Glutamatergic neuron (in vitro differentiated cells): Measurements from ENCODE around the gene NPM3. TPM values are rescaled to one million over a fixed set of nuclear protein-coding genes. Genes with fewer than 3 reads are reported as not detected.

Source experiments
- DNase-seq: peaks from one replicate; pipeline ENCODE4 v3.0.0; 2022
- H3K27ac Mint-ChIP-seq: one replicate; pipeline ENCODE4 v1.8.0; 2020; ENCODE audit warnings: mild to moderate bottlenecking, mixed read lengths, inconsistent platforms; ENCODE audit not compliant: unreplicated experiment
- H3K27me3 Mint-ChIP-seq: one replicate; pipeline ENCODE4 v1.8.0; 2020; ENCODE audit warnings: mild to moderate bottlenecking, moderate library complexity, mixed read lengths, inconsistent platforms; ENCODE audit not compliant: unreplicated experiment
- H3K36me3 Mint-ChIP-seq: one replicate; pipeline ENCODE4 v1.8.0; 2020; ENCODE audit warnings: mild to moderate bottlenecking, mixed read lengths, inconsistent platforms; ENCODE audit not compliant: unreplicated experiment
- H3K4me1 Mint-ChIP-seq: one replicate; pipeline ENCODE4 v1.8.0; 2020; ENCODE audit warnings: mild to moderate bottlenecking, low read depth, mixed read lengths, inconsistent platforms; ENCODE audit not compliant: unreplicated experiment
- H3K4me3 Mint-ChIP-seq: one replicate; pipeline ENCODE4 v1.8.0; 2020; ENCODE audit warnings: mild to moderate bottlenecking, mixed read lengths, inconsistent platforms; ENCODE audit not compliant: unreplicated experiment
- H3K9me3 Mint-ChIP-seq: one replicate; pipeline ENCODE4 v1.8.0; 2020; ENCODE audit warnings: mild to moderate bottlenecking, moderate library complexity, mixed read lengths, inconsistent platforms; ENCODE audit not compliant: unreplicated experiment
- CTCF ChIP-seq: fragments of 200-600 bp; sonication (generic); IDR thresholded peaks from one replicate; pipeline ENCODE4 v1.5.0; 2021; ENCODE audit not compliant: partially characterized antibody, unreplicated experiment
- total RNA-seq: library from RNA; stranded (reverse); fragmentation: NEBNext Ultra II Directional; extraction: Animal tissue kit (Norgen Biotek cat#: 25700); gene quantifications from one replicate; pipeline ENCODE4 v1.2.1, GENCODE V29; 2021; ENCODE audit not compliant: unreplicated experiment

Gene NPM3
- total RNA-seq, 1 donor from 2014 or later, result 18.1 TPM

- Mint-ChIP-seq H3K9me3 (peaks cover 5% of the 10 kb centered on the region), H3K27me3 (peaks cover 12% of the 10 kb centered on the region), H3K4me3 (peak overlapping the region; percentile 86), H3K36me3 (peaks cover 5% of the 10 kb centered on the region), H3K4me1 (peaks cover 26% of the 10 kb centered on the region), H3K27ac (peak overlapping the region; percentile 82)
- DNase-seq, result peak; percentile 82
- no peak for TF ChIP-seq CTCF
These were observed 46.5 kb upstream of the NPM3 start for GRCh38 chr10:101829561-101830315.

GRCh38 chr10:101828766-101829551, 45.7 kb upstream of the NPM3 start:
- Mint-ChIP-seq H3K4me1 (peaks cover 23% of the 10 kb centered on the region), H3K36me3 (peaks cover 5% of the 10 kb centered on the region), H3K27me3 (peaks cover 12% of the 10 kb centered on the region), H3K4me3 (peak overlapping the region; percentile 38), H3K27ac (peak overlapping the region; percentile 55), H3K9me3 (peaks cover 3% of the 10 kb centered on the region)
- no peak for DNase-seq
- no peak for TF ChIP-seq CTCF

GRCh38 chr10:101827919-101828600, 44.8 kb upstream of the NPM3 start:
- H3K27ac Mint-ChIP-seq, result no peak overlapping the region
- TF ChIP-seq CTCF, result no peak
- peaks cover 18% of the 10 kb centered on the region for H3K4me1 Mint-ChIP-seq
- peaks cover 12% of the 10 kb centered on the region for H3K27me3 Mint-ChIP-seq
- H3K9me3 Mint-ChIP-seq, result peaks cover 3% of the 10 kb centered on the region
- DNase-seq, result no peak
- peaks cover 5% of the 10 kb centered on the region for H3K36me3 Mint-ChIP-seq
- H3K4me3 Mint-ChIP-seq, result no peak overlapping the region

GRCh38 chr10:101826852-101827434, 43.7 kb upstream of the NPM3 start:
- Mint-ChIP-seq H3K27ac (no peak overlapping the region), H3K27me3 (peaks cover 10% of the 10 kb centered on the region), H3K4me1 (peaks cover 14% of the 10 kb centered on the region), H3K9me3 (peaks cover 5% of the 10 kb centered on the region), H3K4me3 (peak overlapping the region; percentile 26), H3K36me3 (peaks cover 5% of the 10 kb centered on the region)
- no peak for TF ChIP-seq CTCF
- DNase-seq, result no peak
